NK-92 (cell line): ENCODE data around the gene COA1.
"Not testable (repeated sequence)": the region's sequence is repeated elsewhere in the genome, so short reads cannot be mapped to it uniquely, and the experiment has no call there.

ENCODE experiments used
- DNase-seq: peaks from one replicate; lab custom pipeline; 2025; ENCODE audit not compliant: unreplicated experiment; lab: John Stamatoyannopoulos, UW

COA1 gene

GRCh38 chr7:43692582-43693373 is 36.5 kb downstream of the COA1 start:
- DNase-seq = no peak

GRCh38 chr7:43691611-43692010 is 37.7 kb downstream of the COA1 start:
- no peak for DNase-seq

DNA sequence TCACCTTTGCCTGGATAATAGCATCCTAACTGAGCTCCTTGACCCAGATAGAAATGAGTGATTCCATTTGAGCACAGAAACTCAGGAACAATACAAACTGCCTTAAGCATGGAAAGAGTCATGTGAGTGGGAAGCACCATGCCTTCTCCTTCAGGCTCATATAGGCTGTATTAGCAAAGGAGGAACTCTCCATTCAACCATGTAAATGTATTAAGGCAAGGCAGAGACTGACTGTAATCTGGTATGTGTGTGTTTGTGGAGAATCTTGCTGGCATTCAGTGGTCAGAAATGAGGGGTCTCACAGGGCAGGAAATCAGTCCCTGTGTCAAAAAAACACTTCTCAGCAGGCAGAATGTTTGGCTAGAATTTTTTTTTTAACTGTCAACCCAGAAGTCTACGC is 40.2 kb downstream of the COA1 start:
- DNase-seq = no peak

DNA sequence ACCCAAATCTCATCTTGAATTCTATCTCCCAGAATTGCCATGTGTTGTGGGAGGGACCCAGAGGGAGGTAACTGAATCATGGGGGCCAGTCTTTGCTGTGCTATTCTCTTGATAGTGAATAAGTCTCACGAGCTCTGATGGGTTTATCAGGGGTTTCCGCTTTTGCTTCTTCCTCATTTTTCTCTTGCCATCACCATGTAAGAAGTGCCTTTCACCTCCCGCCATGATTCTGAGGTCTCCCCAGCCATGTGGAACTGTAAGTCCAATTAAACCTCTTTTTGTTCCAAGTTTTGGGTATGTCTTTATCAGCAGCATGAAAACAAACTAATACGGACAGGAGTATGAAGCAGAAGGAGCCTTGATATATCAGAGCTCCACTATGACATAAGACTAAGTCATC is 41.5 kb downstream of the COA1 start:
- DNase-seq = not testable (repeated sequence)

DNA sequence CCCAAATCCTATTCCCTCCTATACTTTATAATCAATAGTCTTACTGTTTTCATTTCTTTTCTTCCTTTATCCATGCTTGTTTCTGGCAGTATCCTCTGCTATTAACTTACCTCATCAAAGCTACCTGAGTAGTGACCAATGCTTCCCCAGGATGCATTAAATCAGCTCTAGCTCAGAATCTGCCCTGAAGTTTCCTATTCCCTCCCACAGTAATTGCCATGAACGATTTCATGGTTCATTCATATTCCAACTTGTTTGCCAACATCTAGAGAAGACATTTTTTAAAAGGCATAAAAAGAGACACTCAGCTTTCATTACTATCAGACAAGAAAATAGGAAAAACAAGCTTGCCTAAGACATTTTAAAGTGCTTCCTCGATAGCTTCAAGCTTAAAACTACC is 42.3 kb downstream of the COA1 start:
- no peak for DNase-seq

DNA sequence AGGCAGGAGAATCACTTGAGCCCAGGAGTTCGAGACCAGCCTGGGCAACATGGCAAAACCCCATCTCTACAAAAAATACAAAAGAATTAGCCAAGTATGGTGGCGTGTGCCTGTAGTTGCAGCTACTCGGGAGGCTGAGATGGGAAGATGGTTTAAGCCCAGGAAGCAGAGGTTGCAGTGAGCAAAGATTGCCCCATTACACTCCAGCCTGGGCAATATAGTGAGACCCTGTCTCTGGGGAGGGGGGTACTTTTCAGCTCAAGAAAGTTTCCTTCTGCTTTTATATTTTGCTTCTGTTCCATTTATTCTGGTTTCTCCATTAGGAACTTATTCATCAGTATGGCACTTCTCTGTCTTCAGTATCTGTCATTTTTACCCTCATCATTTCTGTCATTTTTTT is 48.6 kb downstream of the COA1 start:
- DNase-seq = no peak

GRCh38 chr7:43679210-43680068 is 49.9 kb downstream of the COA1 start:
- DNase-seq = no peak

GRCh38 chr7:43678315-43678714 is 51.0 kb downstream of the COA1 start:
- no peak for DNase-seq

DNA sequence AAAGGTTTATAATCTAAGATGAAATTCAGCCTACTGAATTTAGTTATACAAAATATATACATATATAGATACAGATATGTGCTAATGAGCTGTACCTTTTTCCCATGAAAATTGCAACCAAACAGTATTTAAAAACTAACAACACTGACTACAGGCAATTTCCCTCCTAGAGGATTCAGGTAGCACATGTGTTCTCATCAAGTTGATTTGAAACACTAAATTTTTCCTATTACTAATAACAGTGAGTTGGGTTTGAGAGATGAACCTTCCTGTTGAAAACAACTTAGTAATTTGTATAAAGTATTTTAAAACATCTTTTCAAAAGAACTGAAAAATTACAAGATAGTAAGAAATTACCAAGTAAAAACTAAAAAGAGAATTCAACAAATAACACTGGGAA is 51.5 kb downstream of the COA1 start:
- no peak for DNase-seq

DNA sequence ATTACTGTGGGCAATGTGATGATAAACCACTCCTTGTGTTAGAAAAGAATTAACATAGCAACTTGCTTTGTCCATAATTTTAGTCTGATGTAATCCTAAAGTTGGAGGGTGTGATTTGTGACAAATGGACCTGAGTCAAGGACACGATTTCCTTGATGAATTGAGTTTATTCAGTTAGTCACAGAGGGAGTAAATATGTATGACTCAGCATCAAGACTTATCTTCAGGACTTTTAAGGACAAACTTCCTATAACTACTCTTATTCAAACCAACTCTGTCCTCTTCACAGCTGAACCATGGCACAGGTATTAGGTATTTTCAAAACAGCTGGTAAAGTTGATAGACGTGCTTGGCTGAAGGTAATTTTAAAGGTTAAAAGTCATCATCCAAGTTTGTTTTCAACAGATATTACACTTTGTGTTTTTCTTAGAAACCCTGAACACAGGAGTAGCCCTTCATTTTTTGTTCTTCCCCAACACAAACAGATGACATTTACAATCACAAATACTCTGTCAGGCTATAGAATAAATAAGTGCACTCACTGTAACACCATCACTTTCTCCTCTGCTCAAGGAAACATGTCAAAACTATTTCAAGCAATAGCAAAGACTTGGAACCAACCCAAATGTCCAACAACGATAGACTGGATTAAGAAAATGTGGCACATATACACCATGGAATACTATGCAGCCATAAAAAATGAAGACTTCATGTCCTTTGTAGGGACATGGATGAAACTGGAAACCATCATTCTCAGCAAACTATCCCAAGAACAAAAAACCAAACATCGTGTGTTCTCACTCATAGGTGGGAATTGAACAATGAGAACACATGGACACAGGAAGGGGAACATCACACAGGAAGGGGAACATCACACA is 54.5 kb downstream of the COA1 start:
- DNase-seq = no peak

GRCh38 chr7:43673243-43673976 is 55.9 kb downstream of the COA1 start:
- DNase-seq = not testable (repeated sequence)

DNA sequence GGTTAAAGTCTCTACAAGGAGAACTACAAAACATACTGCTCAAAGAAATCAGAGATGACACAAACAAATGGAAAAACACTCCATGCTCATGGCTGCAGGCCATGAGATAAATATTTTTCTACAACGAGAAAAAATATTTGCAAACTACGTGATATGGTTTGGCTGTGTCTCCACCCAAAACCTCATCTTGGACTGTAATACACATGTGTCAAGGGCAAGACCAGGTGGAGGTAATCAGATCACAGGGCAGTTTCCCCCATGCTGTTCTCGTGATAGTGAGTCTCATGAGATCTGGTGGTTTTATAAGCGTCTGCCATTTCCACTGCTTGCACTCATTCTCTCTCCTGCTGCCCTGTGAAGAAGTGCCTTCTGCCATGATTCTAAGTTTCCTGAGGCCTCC is 57.8 kb downstream of the COA1 start:
- no peak for DNase-seq

GRCh38 chr7:43669286-43670081 is 59.8 kb downstream of the COA1 start:
- DNase-seq = no peak

GRCh38 chr7:43668035-43668434 is 61.3 kb downstream of the COA1 start:
- DNase-seq = no peak

DNA sequence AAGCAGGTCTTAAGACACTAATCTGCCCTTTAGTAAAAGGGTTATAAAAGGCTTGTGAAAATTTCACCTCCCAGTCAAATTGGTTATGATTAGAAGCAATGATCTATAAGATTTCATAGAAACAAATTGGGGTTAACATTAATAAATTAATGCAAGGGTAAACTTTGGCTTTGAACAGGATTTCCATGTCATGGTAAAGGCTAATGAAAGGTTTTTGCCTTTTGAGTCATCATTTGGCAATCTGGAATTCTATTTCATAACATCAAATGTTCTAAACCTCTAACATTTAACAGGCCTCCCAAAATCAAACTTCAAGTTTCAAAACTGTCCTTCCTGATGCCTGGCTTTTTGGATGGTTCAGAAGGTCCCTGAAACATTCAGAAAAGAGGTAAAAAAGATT is 62.4 kb downstream of the COA1 start:
- DNase-seq = no peak

DNA sequence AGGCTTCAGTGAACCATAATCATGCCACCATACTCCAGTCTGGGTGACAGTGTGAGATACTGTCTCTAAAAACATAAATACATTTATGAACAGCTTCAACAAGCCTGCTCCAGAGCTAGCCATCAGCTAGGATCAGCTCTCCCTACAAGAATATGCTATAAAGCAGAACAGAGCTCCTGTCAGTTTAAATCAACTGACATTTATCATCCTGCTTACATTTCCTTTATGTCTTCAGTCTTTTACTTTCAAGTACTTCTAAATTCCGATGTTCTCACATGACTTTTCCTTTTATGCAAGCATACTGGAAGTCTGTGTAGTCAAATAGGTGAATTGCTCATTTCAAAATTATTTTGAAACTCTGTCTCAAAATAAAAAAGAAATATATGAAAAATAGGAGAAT is 64.6 kb downstream of the COA1 start:
- DNase-seq = no peak

- DNase-seq = no peak
These were observed 69.2 kb downstream of the COA1 start for GRCh38 chr7:43660141-43660540.

DNA sequence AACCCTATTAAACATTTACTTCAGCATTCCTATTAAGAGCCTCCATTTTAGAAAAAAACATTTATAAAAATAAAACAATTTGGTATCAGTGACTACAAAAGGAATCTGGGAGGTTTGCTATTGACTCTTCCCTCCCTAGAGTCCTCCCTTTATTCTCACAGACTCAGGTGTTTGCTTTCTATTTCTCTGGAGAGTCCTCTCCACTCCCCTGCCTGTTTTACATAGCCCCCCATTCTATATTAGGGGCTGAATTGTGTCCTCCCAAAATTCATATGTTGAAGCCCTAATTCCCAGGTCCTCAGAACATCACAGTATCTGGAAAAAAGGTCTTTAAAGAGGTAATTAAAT is 69.8 kb downstream of the COA1 start:
- no peak for DNase-seq

GRCh38 chr7:43658718-43659548 is 70.4 kb downstream of the COA1 start:
- DNase-seq = no peak
